GM19467 (cell line): ENCODE measurements around the gene SLC24A3.

Experiments
- ATAC-seq: cut with Tn5 transposase; IDR thresholded peaks from one replicate; pipeline ENCODE4 v1.9.1; 2021; ENCODE audit warnings: mild to moderate bottlenecking, moderate library complexity; ENCODE audit not compliant: unreplicated experiment

The SLC24A3 gene

GRCh38 chr20:19527509-19527908 is 315.1 kb downstream of the SLC24A3 start:
- ATAC-seq, result no peak

- no peak for ATAC-seq
These were observed 316.0 kb downstream of the SLC24A3 start for GRCh38 chr20:19528286-19529030.

- no peak for ATAC-seq
These were observed 317.6 kb downstream of the SLC24A3 start for GRCh38 chr20:19530006-19530405.

GRCh38 chr20:19531446-19531845 is 319.0 kb downstream of the SLC24A3 start:
- no peak for ATAC-seq

GRCh38 chr20:19538556-19538955 is 326.1 kb downstream of the SLC24A3 start:
- no peak for ATAC-seq

GRCh38 chr20:19539191-19539590 is 326.7 kb downstream of the SLC24A3 start:
- ATAC-seq, result no peak

- no peak for ATAC-seq
These were observed 327.9 kb downstream of the SLC24A3 start for GRCh38 chr20:19540392-19540791.

- ATAC-seq, result no peak
These were observed 330.7 kb downstream of the SLC24A3 start for GRCh38 chr20:19543101-19543500.

GRCh38 chr20:19544684-19545083 is 332.2 kb downstream of the SLC24A3 start:
- no peak for ATAC-seq

GRCh38 chr20:19546648-19547047 is 334.2 kb downstream of the SLC24A3 start:
- ATAC-seq, result no peak

- ATAC-seq, result no peak
These were observed 335.1 kb downstream of the SLC24A3 start for GRCh38 chr20:19547547-19547946.

GRCh38 chr20:19549896-19550295 is 337.5 kb downstream of the SLC24A3 start:
- ATAC-seq, result no peak

GRCh38 chr20:19552221-19553180 is 340.1 kb downstream of the SLC24A3 start:
- ATAC-seq, result no peak

GRCh38 chr20:19554666-19555065 is 342.2 kb downstream of the SLC24A3 start:
- no peak for ATAC-seq

GRCh38 chr20:19555726-19556125 is 343.3 kb downstream of the SLC24A3 start:
- ATAC-seq, result no peak

GRCh38 chr20:19557291-19557690 is 344.8 kb downstream of the SLC24A3 start:
- ATAC-seq, result no peak

- no peak for ATAC-seq
These were observed 348.5 kb downstream of the SLC24A3 start for GRCh38 chr20:19560881-19561480.

- ATAC-seq, result no peak
These were observed 350.0 kb downstream of the SLC24A3 start for GRCh38 chr20:19562426-19562825.

- ATAC-seq, result no peak
These were observed 351.8 kb downstream of the SLC24A3 start for GRCh38 chr20:19564261-19564660.

GRCh38 chr20:19565736-19566135 is 353.3 kb downstream of the SLC24A3 start:
- ATAC-seq, result no peak

- no peak for ATAC-seq
These were observed 353.9 kb downstream of the SLC24A3 start for GRCh38 chr20:19566226-19566945.
